ENCODE results near the gene ABCG5. TPM values are rescaled to one million over a fixed set of nuclear protein-coding genes. Genes with fewer than 3 reads are reported as not detected.

The ABCG5 gene
- total RNA-seq, 2 donors from 2014 or later: not detected

GRCh38 chr2:43802135-43802534 lies 36.5 kb downstream of the ABCG5 start:
- H3K36me3 ChIP-seq (ENCODE audit: control insufficient read depth, insufficient read depth, low read length): peaks cover 4% of the 10 kb centered on the region
- H3K4me1 ChIP-seq (ENCODE audit: control insufficient read depth, insufficient read depth, low read length): no peaks in the 10 kb centered on the region
- H3K9ac ChIP-seq (ENCODE audit: extremely low read depth, low read length, poor library complexity, severe bottlenecking): no peak overlapping the region
- no peak for DNase-seq
- no peaks in the 10 kb centered on the region for H3K27me3 ChIP-seq (ENCODE audit: control insufficient read depth, insufficient read depth, low read length, poor library complexity, severe bottlenecking)
- H3K27me3 Mint-ChIP-seq (ENCODE audit: insufficient read depth): no peaks in the 10 kb centered on the region
- no peaks in the 10 kb centered on the region for H3K9me3 ChIP-seq (ENCODE audit: control insufficient read depth, low read length)
- H3K9me3 Mint-ChIP-seq: no peaks in the 10 kb centered on the region
- peaks cover 9% of the 10 kb centered on the region for H3K36me3 Mint-ChIP-seq (ENCODE audit: low read depth)
- no peak overlapping the region for H3K27ac Mint-ChIP-seq
- 63 to 100% methylated on average over 1 to 2 of the region's 2 CpGs for WGBS, 2 experiments (ENCODE audit: insufficient coverage in 1 of 2, insufficient read length in 1 of 2)
- no peak overlapping the region for H3K4me3 ChIP-seq (ENCODE audit: low read length)
- peak; percentile 37 for TF ChIP-seq CTCF (conservative IDR thresholded peaks at IDR 0.05)
- no peak overlapping the region for H3K27ac ChIP-seq (ENCODE audit: low read depth, low read length)
- no peak overlapping the region for H3K4me3 Mint-ChIP-seq
- peaks cover 23% of the 10 kb centered on the region for H3K4me1 Mint-ChIP-seq

DNA sequence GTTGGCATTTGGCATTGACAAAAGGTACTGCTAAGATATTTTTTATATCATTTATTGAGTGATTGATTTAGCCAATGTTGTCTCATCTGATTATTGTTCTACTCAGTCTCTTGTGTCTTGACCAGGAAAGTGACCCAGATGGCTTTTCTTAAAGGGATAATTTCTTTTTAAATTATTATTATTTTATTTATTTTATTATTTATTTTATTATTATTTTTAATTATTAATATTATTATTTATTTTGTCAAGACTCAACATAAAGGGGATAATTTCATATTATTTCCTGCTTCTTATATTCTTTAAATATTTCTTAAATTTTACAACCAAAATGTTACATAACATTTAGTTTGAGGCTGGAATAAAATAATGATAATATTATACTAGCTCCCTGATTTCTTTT lies 37.7 kb downstream of the ABCG5 start:
- no peak for DNase-seq
- H3K27ac Mint-ChIP-seq: no peak overlapping the region
- Histone ChIP-seq H3K4me1 (ENCODE audit: control insufficient read depth, insufficient read depth, low read length) (no peaks in the 10 kb centered on the region), H3K27ac (ENCODE audit: low read depth, low read length) (no peak overlapping the region), H3K9ac (ENCODE audit: extremely low read depth, low read length, poor library complexity, severe bottlenecking) (no peak overlapping the region), H3K27me3 (ENCODE audit: control insufficient read depth, insufficient read depth, low read length, poor library complexity, severe bottlenecking) (no peaks in the 10 kb centered on the region), H3K4me3 (ENCODE audit: low read length) (no peak overlapping the region), H3K36me3 (ENCODE audit: control insufficient read depth, insufficient read depth, low read length) (peaks cover 4% of the 10 kb centered on the region), H3K9me3 (ENCODE audit: control insufficient read depth, low read length) (no peaks in the 10 kb centered on the region)
- H3K4me3 Mint-ChIP-seq: no peak overlapping the region
- TF ChIP-seq CTCF (conservative IDR thresholded peaks at IDR 0.05): no peak
- H3K36me3 Mint-ChIP-seq (ENCODE audit: low read depth): peaks cover 6% of the 10 kb centered on the region
- no peaks in the 10 kb centered on the region for H3K9me3 Mint-ChIP-seq
- peaks cover 15% of the 10 kb centered on the region for H3K4me1 Mint-ChIP-seq
- no peaks in the 10 kb centered on the region for H3K27me3 Mint-ChIP-seq (ENCODE audit: insufficient read depth)

DNA sequence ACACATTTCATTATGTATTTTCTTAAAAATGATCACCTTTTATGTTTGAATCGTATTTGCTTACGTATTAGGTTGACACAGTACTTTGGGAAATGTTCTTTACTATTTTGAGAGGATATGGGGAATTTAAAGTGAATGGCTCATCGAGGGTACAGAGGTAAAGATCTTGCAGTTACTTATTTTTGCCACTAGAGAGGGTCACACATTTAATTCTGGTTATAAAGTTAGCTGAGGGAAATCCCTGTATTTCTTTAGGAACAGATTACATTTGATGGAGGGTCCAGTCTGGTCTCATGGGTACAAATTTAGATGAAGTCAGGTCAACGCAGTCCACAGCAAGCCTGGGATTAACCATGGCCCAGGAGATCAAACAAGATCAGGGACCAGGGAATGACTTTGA lies 40.3 kb downstream of the ABCG5 start:
- no peaks in the 10 kb centered on the region for H3K27me3 ChIP-seq (ENCODE audit: control insufficient read depth, insufficient read depth, low read length, poor library complexity, severe bottlenecking)
- H3K27me3 Mint-ChIP-seq (ENCODE audit: insufficient read depth): no peaks in the 10 kb centered on the region
- H3K9ac ChIP-seq (ENCODE audit: extremely low read depth, low read length, poor library complexity, severe bottlenecking): no peak overlapping the region
- H3K36me3 Mint-ChIP-seq (ENCODE audit: low read depth): peaks cover 2% of the 10 kb centered on the region
- H3K36me3 ChIP-seq (ENCODE audit: control insufficient read depth, insufficient read depth, low read length): peaks cover 9% of the 10 kb centered on the region
- peaks cover 7% of the 10 kb centered on the region for H3K4me1 Mint-ChIP-seq
- 75 to 79% methylated on average over 3 to 4 of the region's 4 CpGs for WGBS, 2 experiments (ENCODE audit: insufficient coverage in 1 of 2, insufficient read length in 1 of 2)
- no peak for DNase-seq
- no peaks in the 10 kb centered on the region for H3K9me3 ChIP-seq (ENCODE audit: control insufficient read depth, low read length)
- peak; percentile 68 for TF ChIP-seq CTCF (conservative IDR thresholded peaks at IDR 0.05)
- H3K4me3 ChIP-seq (ENCODE audit: low read length): no peak overlapping the region
- H3K27ac Mint-ChIP-seq: no peak overlapping the region
- H3K9me3 Mint-ChIP-seq: no peaks in the 10 kb centered on the region
- H3K27ac ChIP-seq (ENCODE audit: low read depth, low read length): no peak overlapping the region
- H3K4me1 ChIP-seq (ENCODE audit: control insufficient read depth, insufficient read depth, low read length): no peaks in the 10 kb centered on the region
- no peak overlapping the region for H3K4me3 Mint-ChIP-seq
